ENCODE data around the gene TBX5. TPM values are rescaled to one million over a fixed set of nuclear protein-coding genes. Genes with fewer than 3 reads are reported as not detected.

TBX5 gene
- total and polyA plus RNA-seq, 4 experiments from 2014 or later, result not detected

DNA sequence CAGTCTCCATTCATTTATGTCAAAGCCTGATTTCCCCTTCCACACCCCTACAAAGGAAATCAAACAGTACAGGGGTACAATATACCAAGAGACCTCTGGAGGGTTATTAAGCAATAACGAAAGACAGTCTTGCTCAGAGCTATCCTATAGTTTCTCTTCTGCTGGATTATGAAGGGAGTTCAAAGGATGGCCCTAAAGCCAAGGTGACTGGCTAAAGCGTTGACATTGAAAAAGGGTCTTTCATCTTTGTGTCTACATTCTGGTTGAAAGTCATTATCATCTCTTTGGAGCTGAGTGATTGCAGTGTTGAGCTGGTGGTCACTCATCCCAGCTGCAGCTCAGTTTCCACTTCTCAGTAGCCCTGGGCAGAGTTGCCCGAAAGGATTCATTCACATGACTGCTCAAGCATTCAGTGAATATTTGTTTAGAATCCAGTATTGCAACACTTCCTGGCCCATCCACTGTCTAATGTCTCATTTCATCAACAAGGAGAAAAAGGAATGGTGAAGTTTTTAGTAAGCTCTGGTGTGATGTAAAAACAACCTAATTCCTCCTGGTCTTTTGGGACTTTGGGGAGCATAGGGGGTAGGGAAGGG is 19.2 kb upstream of the TBX5 start:
- Mint-ChIP-seq H3K4me1 (no peaks in the 10 kb centered on the region), H3K27me3 (peaks cover 3 to 4% of the 10 kb centered on the region in 2 donors), H3K9me3 (peaks cover 0 to 4% (median 0%) of the 10 kb centered on the region in 8 donors), H3K36me3 (no peaks in the 10 kb centered on the region), H3K27ac (no peak overlapping the region), H3K4me3 (no peak overlapping the region)
- no peak for DNase-seq
- Histone ChIP-seq H3K9me3 (ENCODE audit: control insufficient read depth in 1 of 2, low read length in 2 of 2) (no peaks in the 10 kb centered on the region), H3K27me3 (ENCODE audit: insufficient read depth, low read length) (no peaks in the 10 kb centered on the region), H3K27ac (ENCODE audit: low read depth, low read length) (no peak overlapping the region), H3K4me3 (ENCODE audit: low read length in 2 of 2) (no peak overlapping the region), H3K36me3 (ENCODE audit: insufficient read depth, low read length) (no peaks in the 10 kb centered on the region), H3K4me1 (ENCODE audit: insufficient read depth, low read length) (no peaks in the 10 kb centered on the region)
- POLR2A ChIA-PET (ENCODE audit: partially characterized antibody), result no interaction called here
- CTCF ChIA-PET (ENCODE audit: partially characterized antibody), result no interaction called here
- intact Hi-C loops (cut with micrococcal nuclease), result no loop called here

- no peak for DNase-seq
- no peaks in the 10 kb centered on the region for H3K4me1 Mint-ChIP-seq
- Histone ChIP-seq H3K9me3 (ENCODE audit: control insufficient read depth in 1 of 2, low read length in 2 of 2) (no peaks in the 10 kb centered on the region), H3K4me1 (ENCODE audit: insufficient read depth, low read length) (no peaks in the 10 kb centered on the region), H3K36me3 (ENCODE audit: insufficient read depth, low read length) (no peaks in the 10 kb centered on the region), H3K4me3 (ENCODE audit: low read length in 2 of 2) (no peak overlapping the region), H3K27ac (ENCODE audit: low read depth, low read length) (no peak overlapping the region), H3K27me3 (ENCODE audit: insufficient read depth, low read length) (no peaks in the 10 kb centered on the region)
- H3K27ac Mint-ChIP-seq, result no peak overlapping the region
- H3K36me3 Mint-ChIP-seq, result no peaks in the 10 kb centered on the region
- POLR2A ChIA-PET (ENCODE audit: partially characterized antibody), result no interaction called here
- peaks cover 13 to 21% of the 10 kb centered on the region in 2 donors for H3K27me3 Mint-ChIP-seq
- intact Hi-C loops (cut with micrococcal nuclease), result no loop called here
- CTCF ChIA-PET (ENCODE audit: partially characterized antibody), result no interaction called here
- H3K4me3 Mint-ChIP-seq, result no peak overlapping the region
- peaks cover 0 to 7% (median 2%) of the 10 kb centered on the region in 8 donors for H3K9me3 Mint-ChIP-seq
Measured at GRCh38 chr12:114420944-114421335, 15.0 kb upstream of the TBX5 start.

DNA sequence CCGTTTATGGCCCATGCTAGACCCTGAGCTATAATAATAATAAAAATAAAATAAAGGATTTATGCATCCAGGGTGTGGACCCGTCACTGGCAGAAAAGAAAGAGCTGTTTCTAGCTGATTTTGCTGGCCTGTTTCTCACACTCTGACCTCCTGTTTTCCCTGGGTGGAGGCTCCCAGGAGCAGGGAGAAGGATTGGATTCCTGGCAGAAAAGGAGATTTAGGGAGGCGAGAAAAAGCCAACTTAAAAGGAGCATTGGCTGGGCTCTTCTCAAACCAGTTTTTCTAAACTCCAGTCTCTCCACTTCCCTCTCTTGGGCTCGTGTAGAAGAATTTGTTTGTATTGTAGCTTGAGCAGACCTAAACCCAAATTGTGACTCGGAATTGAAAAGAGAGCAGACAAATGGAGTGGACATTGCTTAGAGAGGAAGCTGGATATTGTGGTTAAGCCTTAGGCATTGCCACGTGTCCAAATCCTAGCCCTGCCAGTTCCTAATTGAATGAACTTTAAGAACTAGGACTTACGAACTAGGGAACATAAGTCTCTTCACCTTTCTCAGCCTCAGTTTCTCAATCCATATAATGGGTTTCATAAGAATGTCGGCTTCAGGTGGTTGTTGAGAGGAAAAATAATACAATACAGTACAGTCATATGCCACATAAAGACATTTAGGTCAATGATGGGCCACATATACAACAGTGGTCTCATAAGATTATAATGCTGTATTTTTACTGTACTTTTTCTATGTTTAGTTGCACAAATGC is 14.4 kb upstream of the TBX5 start:
- ChIA-PET CTCF (ENCODE audit: partially characterized antibody) (no interaction called here), POLR2A (ENCODE audit: partially characterized antibody) (no interaction called here)
- no peaks in the 10 kb centered on the region for H3K36me3 ChIP-seq (ENCODE audit: insufficient read depth, low read length)
- intact Hi-C loops (cut with micrococcal nuclease), result no loop called here
- H3K4me1 ChIP-seq (ENCODE audit: insufficient read depth, low read length), result no peaks in the 10 kb centered on the region
- H3K27ac Mint-ChIP-seq, result no peak overlapping the region
- peaks cover 13 to 21% of the 10 kb centered on the region in 2 donors for H3K27me3 Mint-ChIP-seq
- H3K4me3 Mint-ChIP-seq, result no peak overlapping the region
- H3K36me3 Mint-ChIP-seq, result no peaks in the 10 kb centered on the region
- DNase-seq, result no peak
- H3K27ac ChIP-seq (ENCODE audit: low read depth, low read length), result no peak overlapping the region
- H3K9me3 ChIP-seq (ENCODE audit: control insufficient read depth in 1 of 2, low read length in 2 of 2), result no peaks in the 10 kb centered on the region
- H3K27me3 ChIP-seq (ENCODE audit: insufficient read depth, low read length), result no peaks in the 10 kb centered on the region
- H3K4me3 ChIP-seq (ENCODE audit: low read length in 2 of 2), result no peak overlapping the region
- H3K4me1 Mint-ChIP-seq, result no peaks in the 10 kb centered on the region
- peaks cover 0 to 7% (median under 1%) of the 10 kb centered on the region in 8 donors for H3K9me3 Mint-ChIP-seq

GRCh38 chr12:114416028-114416427 is 10.1 kb upstream of the TBX5 start:
- Histone ChIP-seq H3K9me3 (ENCODE audit: control insufficient read depth in 1 of 2, low read length in 2 of 2) (no peaks in the 10 kb centered on the region), H3K4me3 (ENCODE audit: low read length in 2 of 2) (no peak overlapping the region), H3K4me1 (ENCODE audit: insufficient read depth, low read length) (no peaks in the 10 kb centered on the region), H3K27ac (ENCODE audit: low read depth, low read length) (no peak overlapping the region), H3K36me3 (ENCODE audit: insufficient read depth, low read length) (no peaks in the 10 kb centered on the region), H3K27me3 (ENCODE audit: insufficient read depth, low read length) (peaks cover 15% of the 10 kb centered on the region)
- Mint-ChIP-seq H3K4me1 (no peaks in the 10 kb centered on the region), H3K27me3 (peaks cover 36 to 43% of the 10 kb centered on the region in 2 donors), H3K9me3 (peaks cover 0 to 8% (median 2%) of the 10 kb centered on the region in 8 donors), H3K27ac (no peak overlapping the region), H3K36me3 (no peaks in the 10 kb centered on the region), H3K4me3 (no peak overlapping the region)
- DNase-seq, result no peak
- POLR2A ChIA-PET (ENCODE audit: partially characterized antibody), result no interaction called here
- intact Hi-C loops (cut with micrococcal nuclease), result no loop called here
- CTCF ChIA-PET (ENCODE audit: partially characterized antibody), result no interaction called here

GRCh38 chr12:114415525-114415868 is 9.6 kb upstream of the TBX5 start:
- ChIA-PET POLR2A (ENCODE audit: partially characterized antibody) (no interaction called here), CTCF (ENCODE audit: partially characterized antibody) (no interaction called here)
- intact Hi-C loops (cut with micrococcal nuclease), result no loop called here
- peaks cover 15% of the 10 kb centered on the region for H3K27me3 ChIP-seq (ENCODE audit: insufficient read depth, low read length)
- H3K36me3 Mint-ChIP-seq, result no peaks in the 10 kb centered on the region
- DNase-seq, result no peak
- H3K4me1 ChIP-seq (ENCODE audit: insufficient read depth, low read length), result no peaks in the 10 kb centered on the region
- no peak overlapping the region for H3K27ac ChIP-seq (ENCODE audit: low read depth, low read length)
- H3K9me3 ChIP-seq (ENCODE audit: control insufficient read depth in 1 of 2, low read length in 2 of 2), result no peaks in the 10 kb centered on the region
- H3K27ac Mint-ChIP-seq, result no peak overlapping the region
- peaks cover 0 to 11% (median 2%) of the 10 kb centered on the region in 8 donors for H3K9me3 Mint-ChIP-seq
- H3K36me3 ChIP-seq (ENCODE audit: insufficient read depth, low read length), result no peaks in the 10 kb centered on the region
- peaks cover 0 to 2% (median 0%) of the 10 kb centered on the region in 4 donors for H3K4me1 Mint-ChIP-seq
- no peak overlapping the region for H3K4me3 Mint-ChIP-seq
- peaks cover 39 to 48% of the 10 kb centered on the region in 2 donors for H3K27me3 Mint-ChIP-seq
- no peak overlapping the region for H3K4me3 ChIP-seq (ENCODE audit: low read length in 2 of 2)

GRCh38 chr12:114414866-114415524 is 9.1 kb upstream of the TBX5 start:
- peaks cover 0 to 7% (median 1%) of the 10 kb centered on the region in 4 donors for H3K4me1 Mint-ChIP-seq
- H3K9me3 ChIP-seq (ENCODE audit: control insufficient read depth in 1 of 2, low read length in 2 of 2), result no peaks in the 10 kb centered on the region
- no peaks in the 10 kb centered on the region for H3K36me3 Mint-ChIP-seq
- peaks cover 0 to 11% (median 3%) of the 10 kb centered on the region in 8 donors for H3K9me3 Mint-ChIP-seq
- peaks cover 44 to 53% of the 10 kb centered on the region in 2 donors for H3K27me3 Mint-ChIP-seq
- H3K27me3 ChIP-seq (ENCODE audit: insufficient read depth, low read length), result peaks cover 15% of the 10 kb centered on the region
- ChIA-PET CTCF (ENCODE audit: partially characterized antibody) (no interaction called here), POLR2A (ENCODE audit: partially characterized antibody) (no interaction called here)
- intact Hi-C loops (cut with micrococcal nuclease), result no loop called here
- no peak overlapping the region for H3K27ac ChIP-seq (ENCODE audit: low read depth, low read length)
- no peaks in the 10 kb centered on the region for H3K4me1 ChIP-seq (ENCODE audit: insufficient read depth, low read length)
- no peak overlapping the region for H3K4me3 ChIP-seq (ENCODE audit: low read length in 2 of 2)
- no peak overlapping the region for H3K27ac Mint-ChIP-seq
- H3K36me3 ChIP-seq (ENCODE audit: insufficient read depth, low read length), result no peaks in the 10 kb centered on the region
- no peak for DNase-seq
- no peak overlapping the region for H3K4me3 Mint-ChIP-seq

- H3K27me3 Mint-ChIP-seq, result peaks cover 48 to 57% of the 10 kb centered on the region in 2 donors
- Histone ChIP-seq H3K9me3 (ENCODE audit: control insufficient read depth in 1 of 2, low read length in 2 of 2) (no peaks in the 10 kb centered on the region), H3K27me3 (ENCODE audit: insufficient read depth, low read length) (peaks cover 15% of the 10 kb centered on the region), H3K27ac (ENCODE audit: low read depth, low read length) (no peak overlapping the region), H3K36me3 (ENCODE audit: insufficient read depth, low read length) (no peaks in the 10 kb centered on the region), H3K4me3 (ENCODE audit: low read length in 2 of 2) (no peak overlapping the region), H3K4me1 (ENCODE audit: insufficient read depth, low read length) (no peaks in the 10 kb centered on the region)
- POLR2A ChIA-PET (ENCODE audit: partially characterized antibody), result no interaction called here
- peaks cover 1 to 10% (median 4%) of the 10 kb centered on the region in 4 donors for H3K4me1 Mint-ChIP-seq
- H3K4me3 Mint-ChIP-seq, result no peak overlapping the region
- no peak overlapping the region for H3K27ac Mint-ChIP-seq
- CTCF ChIA-PET (ENCODE audit: partially characterized antibody), result no interaction called here
- intact Hi-C loops (cut with micrococcal nuclease), result no loop called here
- no peaks in the 10 kb centered on the region for H3K36me3 Mint-ChIP-seq
- DNase-seq, result no peak
- peaks cover 0 to 11% (median 3%) of the 10 kb centered on the region in 8 donors for H3K9me3 Mint-ChIP-seq
Measured at GRCh38 chr12:114414031-114414865, 8.3 kb upstream of the TBX5 start.
